ENCODE data around the gene HSD17B11. TPM values are rescaled to one million over a fixed set of nuclear protein-coding genes. Genes with fewer than 3 reads are reported as not detected.
"Not testable (repeated sequence)": the region's sequence is repeated elsewhere in the genome, so short reads cannot be mapped to it uniquely, and the experiment has no call there.

HSD17B11 gene
- total RNA-seq, 1 experiment from 2014 or later, result 57.0 TPM

DNA sequence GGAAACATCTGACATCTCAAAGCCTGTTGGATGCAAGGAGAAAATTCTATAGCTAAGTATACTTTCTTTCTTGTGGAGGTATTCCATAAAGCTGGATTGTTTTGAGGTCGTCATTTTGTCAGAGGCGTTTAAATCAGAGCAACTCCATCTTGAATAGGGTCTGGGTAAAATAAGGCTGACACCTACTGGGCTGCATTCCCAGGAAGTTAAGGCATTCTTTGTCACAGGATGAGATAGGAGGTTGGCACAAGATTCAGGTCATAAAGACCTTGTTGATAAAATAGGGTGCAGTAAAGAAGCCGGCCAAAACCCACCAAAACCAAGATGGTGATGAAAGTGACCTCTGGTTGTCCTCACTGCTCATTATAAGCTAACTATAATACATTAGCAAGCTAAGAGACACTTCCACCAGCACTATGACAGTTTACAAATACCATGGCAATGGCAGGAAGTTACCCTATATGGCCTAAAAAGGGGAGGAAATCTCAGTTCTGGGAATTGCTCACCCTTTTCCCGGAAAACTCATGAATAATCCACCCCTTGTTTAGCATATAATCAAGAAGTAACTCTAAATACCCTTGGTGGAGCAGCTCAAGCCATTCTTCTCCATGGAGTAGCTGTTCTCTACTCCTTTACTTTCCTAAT is 80.2 kb downstream of the HSD17B11 start:
- no peak for DNase-seq (ENCODE audit: extremely low read depth, low read depth)

DNA sequence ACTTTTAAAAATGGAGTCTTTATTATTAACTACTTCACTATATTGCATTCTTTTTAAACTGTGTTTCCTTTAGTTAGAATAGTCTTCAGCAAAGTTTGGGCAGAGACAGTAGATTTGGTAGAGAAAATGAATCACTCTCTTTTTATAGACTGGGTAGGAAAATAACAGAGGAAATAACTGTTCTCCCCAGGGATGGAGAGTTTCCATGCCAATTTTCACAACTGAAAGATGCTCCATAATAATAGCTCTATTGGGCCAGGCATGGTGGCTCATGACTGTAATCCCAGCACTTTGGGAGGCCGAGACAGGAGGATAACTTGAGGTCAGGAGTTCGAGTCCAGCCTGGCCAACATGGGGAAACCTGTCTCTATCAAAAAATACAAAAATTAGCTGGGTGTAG is 81.4 kb downstream of the HSD17B11 start:
- no peak for DNase-seq (ENCODE audit: extremely low read depth, low read depth)

DNA sequence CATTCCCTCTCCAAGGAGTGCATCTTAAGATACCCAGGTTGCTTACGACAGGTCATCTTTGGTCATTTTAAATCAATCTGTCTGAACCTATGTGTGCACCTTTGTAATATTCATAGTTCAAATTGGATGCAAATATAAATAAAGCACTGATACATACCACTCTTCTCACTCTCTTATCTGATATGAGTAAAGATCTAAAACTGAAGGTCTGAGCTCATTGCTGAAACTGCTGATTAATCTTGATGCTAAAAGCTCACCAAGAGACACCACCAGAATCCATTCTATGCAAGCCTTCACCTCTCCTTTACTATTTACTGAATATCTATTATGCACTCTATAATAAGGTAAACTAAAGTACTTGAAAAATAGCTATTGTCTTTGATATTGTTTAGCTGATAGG is 84.9 kb downstream of the HSD17B11 start:
- DNase-seq (ENCODE audit: extremely low read depth, low read depth), result no peak

DNA sequence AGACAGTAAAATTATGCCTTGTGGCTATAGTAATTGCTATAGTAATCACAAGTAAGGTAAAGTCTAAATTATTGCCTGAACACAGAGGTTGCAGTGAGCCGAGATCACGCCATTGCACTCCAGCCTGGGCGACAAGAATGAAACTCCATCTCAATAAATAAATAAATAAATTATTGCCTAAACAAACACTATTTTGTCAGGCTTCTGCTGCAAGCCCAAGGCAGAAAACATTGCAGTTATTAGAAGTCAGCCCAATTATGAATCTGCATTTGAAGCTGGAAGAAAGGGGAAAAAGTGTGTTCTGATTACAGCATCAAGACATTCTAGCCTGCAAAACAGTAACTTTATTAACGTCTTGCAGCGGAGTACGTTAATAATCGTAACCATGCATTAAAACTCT is 85.4 kb downstream of the HSD17B11 start:
- DNase-seq (ENCODE audit: extremely low read depth, low read depth), result no peak

DNA sequence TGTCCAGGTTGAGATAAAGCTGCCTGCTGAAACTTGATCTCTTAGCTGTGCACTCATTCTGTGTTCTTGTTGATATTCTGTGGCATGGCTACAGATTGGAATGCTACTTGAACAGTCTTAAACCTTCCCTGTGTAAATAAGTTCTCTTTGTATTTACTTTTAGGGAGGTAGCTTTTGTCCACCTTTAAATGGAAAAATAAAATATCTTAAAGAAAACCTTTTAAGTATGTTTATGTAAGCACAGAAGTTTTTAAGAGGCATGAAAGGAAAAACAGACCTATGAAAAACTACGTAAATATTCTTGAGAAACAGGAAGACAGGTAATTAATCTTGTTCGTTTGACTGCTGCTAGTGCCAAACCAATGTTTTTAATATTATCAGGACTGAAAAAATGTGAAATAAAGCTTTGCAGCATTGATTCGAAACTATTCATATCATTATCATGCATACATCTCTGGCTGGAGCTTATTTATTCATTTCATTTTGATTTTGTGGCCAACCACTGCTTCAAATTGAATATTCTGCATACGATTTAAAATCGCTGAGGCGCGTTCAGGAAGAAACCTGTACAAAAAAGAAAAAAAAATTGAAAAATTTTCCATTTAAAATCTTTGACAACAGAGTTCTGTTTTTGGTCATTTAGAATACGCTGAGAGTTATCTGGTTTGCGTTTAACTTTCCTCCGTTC is 86.1 kb downstream of the HSD17B11 start:
- DNase-seq (ENCODE audit: extremely low read depth, low read depth), result peak; percentile 12

DNA sequence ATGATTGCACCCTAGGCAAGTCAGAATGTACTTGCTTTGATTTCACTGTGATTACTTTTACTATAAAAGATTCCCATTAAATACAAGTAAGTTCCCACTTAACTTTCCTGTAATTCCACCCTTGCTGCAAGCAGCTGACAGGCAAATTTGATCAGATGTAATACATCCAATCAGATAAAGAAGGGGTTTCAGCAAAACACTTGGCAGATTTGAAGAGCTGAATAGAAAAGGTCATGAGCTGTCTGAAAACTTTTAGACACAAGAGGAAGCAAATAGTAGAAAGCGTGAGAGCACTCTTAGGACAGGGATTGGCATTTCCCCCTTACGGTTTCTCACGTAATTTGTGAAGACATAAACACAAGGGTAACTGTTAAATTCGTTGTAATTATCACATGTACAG is 91.1 kb downstream of the HSD17B11 start:
- DNase-seq (ENCODE audit: extremely low read depth, low read depth), result no peak

DNA sequence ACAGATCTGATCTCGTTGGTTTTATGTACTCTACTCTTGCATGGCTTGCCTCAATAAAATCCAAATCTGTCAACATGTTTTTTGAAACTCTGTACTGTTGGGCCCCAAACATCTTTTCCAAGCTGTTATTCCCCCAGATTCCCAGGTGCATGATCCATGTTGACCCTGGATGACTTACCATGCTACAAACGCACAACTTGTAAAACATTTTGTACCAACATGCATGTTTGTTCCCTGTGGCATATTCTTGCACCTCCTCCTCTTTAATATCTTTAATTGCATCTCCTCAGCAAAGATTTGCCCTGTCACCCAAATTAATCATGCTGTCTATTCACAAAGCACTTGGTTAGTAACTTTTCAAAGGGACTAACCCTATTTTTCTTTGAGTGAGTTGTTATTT is 92.6 kb downstream of the HSD17B11 start:
- no peak for DNase-seq (ENCODE audit: extremely low read depth, low read depth)

DNA sequence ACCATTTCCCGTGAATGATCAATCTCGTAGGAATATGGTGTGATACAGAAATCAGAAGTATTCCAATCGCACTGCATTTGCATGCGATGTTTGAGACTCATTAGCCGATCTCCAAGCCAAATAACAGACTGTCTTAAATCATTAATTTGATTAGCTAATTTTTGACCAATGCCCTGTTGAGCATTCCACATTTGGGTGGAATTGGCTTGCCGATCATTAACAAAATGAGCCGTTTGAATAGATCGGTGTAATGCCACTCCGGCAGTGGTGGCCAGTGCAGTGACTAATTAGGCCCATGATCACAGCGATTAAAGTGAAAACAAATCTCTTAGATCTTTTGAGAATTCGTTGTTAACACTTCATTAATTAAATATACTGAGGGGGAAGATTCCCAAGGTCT is 96.1 kb downstream of the HSD17B11 start:
- DNase-seq (ENCODE audit: extremely low read depth, low read depth), result not testable (repeated sequence)

DNA sequence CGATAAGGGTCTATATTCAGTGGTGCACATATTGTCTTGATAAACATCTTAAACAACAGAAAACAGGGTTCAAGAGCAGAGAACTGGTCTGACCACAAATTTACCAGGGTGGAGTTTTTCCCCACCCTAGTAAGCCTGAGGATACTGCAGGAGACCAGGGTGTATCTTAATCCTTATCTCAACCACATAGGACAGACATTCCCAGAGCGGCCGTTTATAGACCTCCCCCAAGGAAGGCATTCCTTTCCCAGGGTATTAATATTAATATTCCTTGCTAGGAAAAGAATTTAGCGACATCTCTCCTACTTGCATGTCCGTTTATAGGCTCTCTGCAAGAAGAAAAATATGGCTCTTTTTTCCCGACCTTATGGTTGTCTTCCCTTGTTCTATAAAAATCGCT is 97.1 kb downstream of the HSD17B11 start:
- not testable (repeated sequence) for DNase-seq (ENCODE audit: extremely low read depth, low read depth)

DNA sequence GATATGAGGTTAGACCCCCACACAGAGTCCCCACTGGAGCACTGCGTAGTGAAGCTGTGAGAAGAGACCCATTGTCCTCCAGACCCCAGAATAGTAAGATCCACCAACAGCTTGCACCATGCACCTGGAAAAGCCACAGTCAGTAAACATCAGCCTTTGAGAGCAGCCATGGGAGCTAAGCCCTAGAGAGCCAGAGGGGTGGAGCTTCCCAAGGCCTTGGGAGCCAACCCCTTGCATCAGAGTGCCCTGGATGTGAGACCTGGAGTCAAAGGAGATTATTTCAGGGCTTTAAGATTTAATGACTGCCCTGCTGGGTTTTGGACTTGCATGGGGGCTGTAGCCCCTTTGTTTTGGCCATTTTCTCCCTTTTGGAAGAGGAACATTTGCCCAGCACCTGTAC is 104.0 kb downstream of the HSD17B11 start:
- no peak for DNase-seq (ENCODE audit: extremely low read depth, low read depth)

Small RNA genes lying within 50 kb of the gene (small RNA-seq; reads per million reads assigned to genes)
- gene MIR5705 (0 reads per million in 2 experiments), gene RN7SL681P (0 reads per million in 2 experiments)

Other genes starting within 250 kb of the HSD17B11 start
- gene KLHL8, start 170.6 kb downstream of the HSD17B11 start, total RNA-seq (2014; rRNA removed; shearing (Covaris generic)), result 8.7 and 11.6 TPM in 2 replicates
- gene HSD17B13, start 68.3 kb downstream of the HSD17B11 start, total RNA-seq (2014; rRNA removed; shearing (Covaris generic)), result 0.17 and 0.20 TPM in 2 replicates
- 13.4 and 15.4 TPM in 2 replicates for gene NUDT9, start 31.4 kb upstream of the HSD17B11 start, total RNA-seq (2014; rRNA removed; shearing (Covaris generic))
- not detected in 2 replicates for gene SPARCL1, start 138.2 kb upstream of the HSD17B11 start, total RNA-seq (2014; rRNA removed; shearing (Covaris generic))
- gene DSPP, start 217.3 kb upstream of the HSD17B11 start, total RNA-seq (2014; rRNA removed; shearing (Covaris generic)), result not detected in 2 replicates

Data from NCI-H460 (cell line).